GM19372 (cell line): ENCODE measurements around the gene ENTPD1.
"Not testable (repeated sequence)": the region's sequence is repeated elsewhere in the genome, so short reads cannot be mapped to it uniquely, and the experiment has no call there.

Source experiments
- ATAC-seq: cut with Tn5 transposase; IDR thresholded peaks from one replicate; pipeline ENCODE4 v1.9.1; 2021; ENCODE audit warnings: mild to moderate bottlenecking, low read depth, moderate library complexity; ENCODE audit not compliant: unreplicated experiment

ENTPD1 gene

GRCh38 chr10:95756041-95756761 lies at the start of gene ENTPD1:
Gene ENTPD1, plus strand, starts transcription at chr10:95756163. Its CDS starts 77 bp downstream, at chr10:95756240.
- no peak for ATAC-seq

DNA sequence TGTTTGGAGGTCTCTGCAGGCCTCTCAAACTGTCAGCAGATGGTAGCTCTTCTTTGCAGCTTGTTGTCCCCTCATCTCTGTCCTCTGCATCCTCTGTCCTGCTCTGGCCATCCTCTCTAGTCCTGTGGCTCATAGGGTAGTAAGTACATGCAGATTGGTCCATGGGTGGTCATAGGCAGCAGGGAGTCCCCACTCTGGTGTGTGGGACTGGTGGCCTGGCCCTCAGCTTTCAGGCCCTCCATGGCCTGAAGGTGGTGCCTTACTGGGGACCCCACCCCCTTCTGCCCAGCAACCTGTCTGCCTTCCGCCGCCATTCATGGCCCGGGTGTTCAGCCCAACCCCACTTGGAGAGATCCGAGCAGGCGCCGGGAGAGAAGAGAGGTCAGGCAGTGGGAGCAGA lies 49.4 kb upstream of the ENTPD1 start:
- ATAC-seq: no peak

DNA sequence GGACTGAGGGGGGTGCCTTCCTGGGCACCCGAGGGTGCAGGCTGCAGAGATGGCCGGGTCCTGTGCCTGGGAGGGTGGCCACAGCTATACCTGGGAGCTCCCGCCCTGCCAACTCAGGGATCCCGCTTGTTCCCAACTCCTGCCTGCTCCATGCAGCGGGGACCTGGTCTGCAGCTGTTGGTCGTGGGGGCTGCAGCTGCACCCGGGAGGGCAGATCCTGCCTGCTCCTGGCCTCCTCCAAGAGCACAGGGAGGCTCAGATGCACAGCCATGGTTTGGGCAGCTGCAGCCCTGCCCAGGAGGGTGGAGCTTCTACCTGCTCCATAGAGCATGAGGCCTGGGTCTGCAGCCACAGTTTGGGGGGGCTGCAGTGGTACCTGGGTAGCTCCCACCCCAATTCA lies 49.0 kb upstream of the ENTPD1 start:
- no peak for ATAC-seq

DNA sequence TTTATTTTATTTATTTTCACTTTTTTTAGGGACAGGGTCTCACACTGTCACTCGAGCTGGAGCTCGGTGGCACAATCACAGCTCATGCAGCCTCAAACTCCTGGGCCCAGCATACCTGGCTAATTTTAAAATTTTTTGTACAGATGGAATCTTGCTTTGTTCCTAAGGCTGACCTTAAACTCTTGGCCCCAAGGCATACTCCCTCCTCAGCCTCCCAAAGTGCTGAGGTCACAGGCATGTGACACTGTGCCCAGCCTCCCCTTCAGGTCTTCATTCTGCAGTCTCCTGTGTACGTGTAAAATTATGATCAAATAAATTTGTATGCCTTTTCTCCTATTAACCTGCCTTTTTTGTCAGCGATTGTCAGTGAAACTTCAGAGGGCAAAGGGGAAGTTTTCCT lies 44.5 kb upstream of the ENTPD1 start:
- ATAC-seq: no peak

DNA sequence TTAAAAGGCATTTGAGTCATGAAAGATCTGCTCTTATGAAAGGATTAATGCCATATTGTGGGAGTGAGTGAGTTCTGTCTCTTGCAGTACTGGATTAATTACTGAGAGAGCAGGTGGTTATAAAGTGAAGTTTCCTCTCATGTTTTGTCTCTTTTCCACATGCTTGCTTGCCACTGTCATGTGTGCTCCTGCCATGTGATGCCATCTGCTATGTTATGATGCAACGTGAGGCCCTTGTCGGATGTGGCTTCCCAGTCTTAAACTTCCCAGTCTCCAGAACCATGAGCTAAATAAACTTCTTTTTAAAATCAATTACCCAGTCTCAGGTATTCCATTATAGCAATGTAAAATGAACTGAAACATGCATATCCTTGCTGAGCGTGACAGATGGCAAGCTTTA lies 39.5 kb upstream of the ENTPD1 start:
- no peak for ATAC-seq

DNA sequence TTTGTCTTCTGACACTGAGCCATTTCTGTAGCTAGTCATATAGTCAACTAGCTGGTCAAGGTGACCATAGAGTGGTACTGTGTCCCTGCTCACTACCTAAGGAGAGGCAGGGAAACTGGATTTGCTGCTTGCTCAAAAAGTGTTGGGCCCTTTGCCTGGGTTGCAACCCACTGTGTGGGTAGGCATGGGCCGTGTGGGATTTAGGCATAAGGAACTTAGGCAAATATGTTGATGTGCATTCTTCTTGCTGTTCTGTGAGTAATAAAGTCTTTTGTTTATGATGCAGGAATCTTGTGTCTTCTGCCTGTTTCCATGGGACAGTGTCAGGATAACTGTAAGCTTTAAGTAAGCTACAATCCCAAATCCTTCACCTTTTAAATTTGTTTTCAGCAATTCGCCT lies 39.1 kb upstream of the ENTPD1 start:
- ATAC-seq: no peak

GRCh38 chr10:95720745-95721144 lies 35.2 kb upstream of the ENTPD1 start:
- ATAC-seq: not testable (repeated sequence)

- ATAC-seq: not testable (repeated sequence)
Observed at GRCh38 chr10:95722496-95722895, 33.5 kb upstream of the ENTPD1 start.

DNA sequence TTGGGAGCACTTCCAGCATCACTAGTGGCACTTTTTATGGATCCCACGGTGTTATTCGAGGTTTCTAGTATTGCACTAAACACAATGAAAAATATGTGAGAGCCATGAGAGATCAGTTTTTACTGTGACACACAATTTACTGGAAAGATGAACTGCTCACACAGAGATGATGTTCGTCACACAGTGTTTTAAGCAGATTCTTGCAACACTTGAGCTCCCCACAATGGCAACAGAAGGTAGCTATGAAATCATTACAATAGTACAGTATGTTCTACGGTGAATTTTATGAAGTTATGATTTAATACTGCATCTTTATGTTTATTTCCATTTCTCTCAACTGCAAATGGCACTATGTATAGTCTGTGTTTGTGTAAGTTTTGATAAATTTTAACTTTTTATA lies 27.4 kb upstream of the ENTPD1 start:
- no peak for ATAC-seq

GRCh38 chr10:95729323-95730055 lies 26.5 kb upstream of the ENTPD1 start:
- no peak for ATAC-seq

DNA sequence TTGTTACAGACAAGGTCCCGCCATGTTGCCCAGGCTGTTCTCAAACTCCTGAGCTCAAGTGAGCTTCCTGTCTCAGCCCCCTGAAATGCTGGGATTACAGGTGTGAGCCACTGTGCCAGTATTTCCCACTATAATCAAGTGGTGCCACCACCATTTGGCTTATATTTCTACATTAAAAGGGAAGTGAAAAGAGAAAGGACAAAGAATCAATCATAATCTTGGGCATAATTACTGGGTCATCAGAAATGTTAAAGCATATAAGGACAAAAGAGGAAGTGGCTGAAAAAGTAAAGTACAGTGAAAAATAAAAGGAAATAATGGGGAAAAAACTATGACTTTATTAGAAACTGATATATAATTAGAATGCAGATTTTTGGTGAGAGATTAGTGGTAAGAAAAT lies 25.7 kb upstream of the ENTPD1 start:
- no peak for ATAC-seq

GRCh38 chr10:95732907-95733306 lies 23.1 kb upstream of the ENTPD1 start:
- not testable (repeated sequence) for ATAC-seq

- ATAC-seq: no peak
Observed at GRCh38 chr10:95739056-95739455, 16.9 kb upstream of the ENTPD1 start.

- ATAC-seq: peak; percentile 64
Observed at GRCh38 chr10:95741807-95742467, 14.0 kb upstream of the ENTPD1 start.

DNA sequence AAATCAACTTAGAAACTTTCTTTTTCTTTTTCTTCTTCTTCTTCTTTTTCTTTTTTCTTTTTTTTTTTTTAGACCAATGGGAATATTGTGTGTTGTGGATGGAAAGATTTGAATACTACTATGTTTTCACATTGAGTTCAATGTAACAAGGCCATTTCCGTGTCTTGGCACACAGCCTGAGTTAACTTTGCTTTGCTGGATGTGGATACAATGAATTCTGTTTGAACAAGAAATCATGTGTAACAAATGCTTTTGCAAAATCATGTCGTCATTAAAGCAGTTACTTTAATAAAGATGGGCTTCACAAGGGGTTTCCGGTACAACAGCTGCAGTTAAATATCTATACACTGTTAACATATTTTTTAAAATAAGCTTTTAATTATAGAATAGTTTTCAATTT lies 13.5 kb upstream of the ENTPD1 start:
- ATAC-seq: no peak

- ATAC-seq: no peak
Observed at GRCh38 chr10:95742962-95743535, 12.9 kb upstream of the ENTPD1 start.

DNA sequence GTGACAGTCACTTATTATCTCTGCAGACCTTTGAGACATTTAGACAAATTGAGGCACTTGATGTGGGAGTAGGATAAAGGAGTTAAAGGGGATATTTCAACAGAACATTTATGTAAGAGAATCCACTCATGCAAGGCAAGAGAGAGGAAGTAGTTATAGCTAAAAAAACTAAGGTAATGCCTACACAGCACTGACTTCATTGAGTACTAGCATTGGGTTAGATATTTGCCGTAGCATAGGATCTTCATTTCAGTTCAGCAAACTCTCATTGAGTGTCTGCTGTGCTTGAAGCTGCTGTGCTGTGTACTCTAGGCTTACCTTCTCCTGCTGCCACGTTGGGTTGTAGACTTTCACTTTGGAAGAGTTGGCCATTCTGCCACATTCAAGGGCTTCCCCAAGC lies 10.5 kb upstream of the ENTPD1 start:
- ATAC-seq: no peak

DNA sequence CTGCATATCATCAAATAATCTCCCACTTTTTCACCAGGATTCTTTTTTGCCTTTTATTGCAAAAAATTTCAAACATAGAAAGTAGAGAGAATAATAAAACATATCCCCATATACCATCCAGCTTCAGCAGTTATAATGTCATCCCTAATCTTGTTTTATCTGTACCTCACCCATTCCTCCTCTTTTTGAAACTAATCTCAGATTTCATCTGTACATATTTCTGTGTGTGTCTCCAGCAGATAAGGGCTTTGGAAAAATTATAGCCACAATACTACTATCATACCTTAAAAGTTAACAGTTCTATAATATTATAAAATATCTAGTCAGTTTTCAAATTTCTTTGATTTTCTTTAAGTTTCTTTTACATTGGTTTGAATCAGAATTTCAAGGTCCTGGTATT lies 7.6 kb upstream of the ENTPD1 start:
- ATAC-seq: no peak

- peak; percentile 35 for ATAC-seq
Observed at GRCh38 chr10:95755511-95756004, 405 bp upstream of the ENTPD1 start.

DNA sequence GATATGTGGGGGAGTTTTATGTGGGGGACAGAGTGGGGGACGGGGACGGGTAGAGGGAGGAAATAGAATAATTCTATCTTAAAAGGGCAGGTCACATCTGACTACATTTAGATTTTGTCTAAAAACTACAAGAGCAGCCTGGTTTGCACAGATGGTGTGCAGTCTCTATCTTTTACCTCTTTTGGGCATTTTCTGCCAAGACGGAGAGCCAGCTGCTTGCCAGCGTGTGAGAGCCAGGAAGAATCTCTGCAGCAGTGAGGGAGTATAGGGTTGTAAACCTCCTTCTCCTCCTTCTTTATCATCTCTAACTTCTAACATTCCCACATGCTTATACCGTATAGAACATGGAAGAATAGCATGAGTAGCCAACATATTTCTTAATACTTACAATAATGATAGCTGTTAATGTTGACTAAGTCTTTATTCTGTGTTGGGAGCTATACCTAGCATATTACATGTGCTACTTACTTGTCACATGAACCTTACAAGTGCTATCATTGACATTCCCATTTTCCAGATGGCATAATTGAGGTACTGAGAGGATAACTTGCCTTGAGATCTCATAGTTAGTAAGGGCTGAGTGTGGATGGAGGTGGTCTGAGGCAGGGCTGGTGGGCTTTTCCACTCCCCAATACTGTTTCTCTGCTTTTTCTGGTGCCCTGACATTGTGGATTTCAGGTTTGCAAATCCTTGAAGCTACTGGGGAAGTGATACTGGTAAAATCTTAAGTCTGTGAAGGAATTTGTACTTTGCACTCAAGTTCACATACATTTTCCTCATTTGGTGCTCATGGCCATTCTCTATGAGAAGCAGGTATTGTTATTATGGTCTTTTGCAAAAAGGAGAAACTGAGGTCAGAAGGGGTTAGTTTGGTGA lies 1.1 kb downstream of the ENTPD1 start:
- no peak for ATAC-seq
